ENCODE data around the gene MEIOC. TPM values are rescaled to one million over a fixed set of nuclear protein-coding genes. Genes with fewer than 3 reads are reported as not detected.
"Not testable (repeated sequence)": the region's sequence is repeated elsewhere in the genome, so short reads cannot be mapped to it uniquely, and the experiment has no call there.

Gene MEIOC
- total and polyA plus RNA-seq, 9 of the 15 experiments (the other 6 are each of a cell fraction or from before 2014, with no cell fraction given), result 0.04 to 0.23 (median 0.06) TPM; not detected in 5

- H3K27me3 ChIP-seq (ENCODE audit: control insufficient read depth in 2 of 2, insufficient read depth in 2 of 2, low read length in 2 of 2); H4K20me1 ChIP-seq (replicated peaks; ENCODE audit: control insufficient read depth, insufficient read depth, low read length); H3K36me3 ChIP-seq (ENCODE audit: control insufficient read depth, insufficient read depth, low read length); intact Hi-C loops (cut with micrococcal nuclease); BruUV-seq (replicated peaks); H3K9me1 ChIP-seq (ENCODE audit: control insufficient read depth, insufficient read depth, low read length); ATAC-seq; H3K9me3 ChIP-seq (replicated peaks; ENCODE audit: control insufficient read depth, insufficient read depth, low read depth, low read length); in situ Hi-C loops (cut with MboI): not testable (repeated sequence)
- peak overlapping the region; percentile 81; the same call in 2 of the 3 replicates for H3K27ac ChIP-seq (ENCODE audit: extremely low read depth, low read depth, low read length)
- H2AFZ ChIP-seq (ENCODE audit: low read depth, low read length), result peak overlapping the region; percentile 97
- H3K4me3 ChIP-seq, result peak overlapping the region; percentile 53
- peaks cover 8 to 11% of the 10 kb centered on the region in 2 experiments; a peak in 4 of 5 replicates for H3K4me1 ChIP-seq (replicated peaks in 1 of 2; ENCODE audit: control insufficient read depth in 2 of 2, insufficient read depth in 2 of 2, low read length in 2 of 2)
- CTCF ChIA-PET (ENCODE audit: low intra/inter-chr PET ratio), result interaction anchor here (0.6 kb wide), 1 partner anchor 971 kb away, joined by 3 read pairs; no protein-coding TSS in a partner anchor
- H3K9ac ChIP-seq (ENCODE audit: insufficient read depth in 1 of 2, low read depth in 2 of 2, low read length in 2 of 2), result peak overlapping the region; percentile 82 to 95; a peak in 2 of 4 replicates
- DNase-seq (ENCODE audit: extremely low read depth in 1 of 4, low spot score in 3 of 4) (peak in 3 of 4 experiments; percentile 40 to 44 (median 42)), FAIRE-seq (peak; percentile 40)
- H3K79me2 ChIP-seq (ENCODE audit: control insufficient read depth, insufficient read depth, low read length), result peaks cover 15% of the 10 kb centered on the region
- 10% methylated on average over 21 of the region's 21 CpGs for WGBS (ENCODE audit: insufficient coverage, low coverage, missing lambda C conversion rate)
- peak overlapping the region; percentile 88 for H3K4me2 ChIP-seq (ENCODE audit: insufficient read depth, low read length)
- POLR2A ChIA-PET, result interaction anchor here (1.0 to 1.5 kb wide), 3 partner anchors 18 to 154 kb away, joined by 3 to 4 read pairs (median 3); partner anchors contain the start of gene DBF4B
- TF ChIP-seq SOX6 (IDR thresholded peaks at IDR 0.05) (peak; percentile 42), HLTF (IDR thresholded peaks at IDR 0.05) (0 out of 2 replicates have a peak, but pooled peaks have one; percentile 55), NBN (IDR thresholded peaks at IDR 0.05; ENCODE audit: low read depth) (0 out of 2 replicates have a peak, but pooled peaks have one; percentile 15), SMARCE1 (IDR thresholded peaks at IDR 0.05) (0 out of 2 replicates have a peak, but pooled peaks have one; percentile 16), DPF2 (IDR thresholded peaks at IDR 0.05) (0 out of 2 replicates have a peak, but pooled peaks have one; percentile 12), CREM (IDR thresholded peaks at IDR 0.05; ENCODE audit: low read depth) (0 out of 2 replicates have a peak, but pooled peaks have one; percentile 44), ZFX (CRISPR knock-in tag; IDR thresholded peaks at IDR 0.05) (peak; percentile 77), AFF4 (CRISPR knock-in tag; IDR thresholded peaks at IDR 0.05) (0 out of 2 replicates have a peak, but pooled peaks have one; percentile 73)
- TF ChIP-seq, protein P1, sequence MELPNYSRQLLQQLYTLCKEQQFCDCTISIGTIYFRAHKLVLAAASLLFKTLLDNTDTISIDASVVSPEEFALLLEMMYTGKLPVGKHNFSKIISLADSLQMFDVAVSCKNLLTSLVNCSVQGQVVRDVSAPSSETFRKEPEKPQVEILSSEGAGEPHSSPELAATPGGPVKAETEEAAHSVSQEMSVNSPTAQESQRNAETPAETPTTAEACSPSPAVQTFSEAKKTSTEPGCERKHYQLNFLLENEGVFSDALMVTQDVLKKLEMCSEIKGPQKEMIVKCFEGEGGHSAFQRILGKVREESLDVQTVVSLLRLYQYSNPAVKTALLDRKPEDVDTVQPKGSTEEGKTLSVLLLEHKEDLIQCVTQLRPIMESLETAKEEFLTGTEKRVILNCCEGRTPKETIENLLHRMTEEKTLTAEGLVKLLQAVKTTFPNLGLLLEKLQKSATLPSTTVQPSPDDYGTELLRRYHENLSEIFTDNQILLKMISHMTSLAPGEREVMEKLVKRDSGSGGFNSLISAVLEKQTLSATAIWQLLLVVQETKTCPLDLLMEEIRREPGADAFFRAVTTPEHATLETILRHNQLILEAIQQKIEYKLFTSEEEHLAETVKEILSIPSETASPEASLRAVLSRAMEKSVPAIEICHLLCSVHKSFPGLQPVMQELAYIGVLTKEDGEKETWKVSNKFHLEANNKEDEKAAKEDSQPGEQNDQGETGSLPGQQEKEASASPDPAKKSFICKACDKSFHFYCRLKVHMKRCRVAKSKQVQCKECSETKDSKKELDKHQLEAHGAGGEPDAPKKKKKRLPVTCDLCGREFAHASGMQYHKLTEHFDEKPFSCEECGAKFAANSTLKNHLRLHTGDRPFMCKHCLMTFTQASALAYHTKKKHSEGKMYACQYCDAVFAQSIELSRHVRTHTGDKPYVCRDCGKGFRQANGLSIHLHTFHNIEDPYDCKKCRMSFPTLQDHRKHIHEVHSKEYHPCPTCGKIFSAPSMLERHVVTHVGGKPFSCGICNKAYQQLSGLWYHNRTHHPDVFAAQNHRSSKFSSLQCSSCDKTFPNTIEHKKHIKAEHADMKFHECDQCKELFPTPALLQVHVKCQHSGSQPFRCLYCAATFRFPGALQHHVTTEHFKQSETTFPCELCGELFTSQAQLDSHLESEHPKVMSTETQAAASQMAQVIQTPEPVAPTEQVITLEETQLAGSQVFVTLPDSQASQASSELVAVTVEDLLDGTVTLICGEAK (IDR thresholded peaks at IDR 0.05), result peak; percentile 56; the same call in 1 of the 2 replicates
- TF ChIP-seq, protein P1 (CRISPR knock-in tag; IDR thresholded peaks at IDR 0.05), result not testable (repeated sequence)
These were observed 34.6 kb downstream of the MEIOC start for GRCh38 chr17:44690746-44691306.

Data from K562 (cell line).